HS-5 (cell line): ENCODE results near the gene CAPZA1.

Experiments used
- DNase-seq: peaks from one replicate; pipeline ENCODE4 v3.0.0-alpha.2; 2012; ENCODE audit warnings: low read depth

CAPZA1 gene

DNA sequence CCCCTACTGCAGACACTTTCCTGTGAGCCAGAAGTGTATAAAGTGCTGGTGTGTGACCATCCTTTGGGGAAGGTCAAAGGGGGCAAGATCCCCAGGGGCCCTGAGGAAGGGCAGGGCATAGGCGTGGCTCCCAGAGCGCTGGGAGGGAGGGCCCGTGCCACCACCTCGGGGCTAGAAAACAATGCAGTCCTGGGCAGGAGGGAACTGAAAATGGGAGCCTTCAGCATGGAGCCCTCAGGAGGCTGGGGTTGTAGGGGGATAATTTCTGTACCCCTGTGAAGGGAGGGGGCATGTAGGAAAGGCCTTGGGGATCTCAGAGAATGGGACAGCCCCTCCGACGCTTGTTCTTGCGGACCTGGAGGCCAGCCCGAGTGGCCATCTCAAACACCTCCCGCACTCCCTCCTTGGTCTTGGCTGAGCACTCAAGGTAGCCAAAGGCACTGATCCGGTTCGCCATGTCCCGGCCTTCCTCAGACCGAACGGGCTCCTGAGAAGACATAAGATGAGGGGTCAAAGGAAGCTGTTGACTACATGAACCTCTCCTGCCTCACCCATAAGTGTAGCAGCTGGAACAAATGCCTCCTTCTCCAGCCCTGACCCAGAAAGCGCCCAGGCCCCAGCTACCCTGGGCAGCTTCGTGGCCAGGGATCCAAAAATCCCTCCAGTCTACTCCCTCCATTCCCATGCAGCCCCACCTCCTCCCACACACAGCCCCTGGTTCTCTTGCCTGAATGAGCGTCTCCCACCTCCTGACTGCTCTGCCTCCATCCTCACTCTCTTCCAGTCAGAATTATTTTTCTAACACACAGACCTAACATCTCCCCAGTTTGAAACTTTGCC is 81.8 kb downstream of the CAPZA1 start:
- DNase-seq: no peak

DNA sequence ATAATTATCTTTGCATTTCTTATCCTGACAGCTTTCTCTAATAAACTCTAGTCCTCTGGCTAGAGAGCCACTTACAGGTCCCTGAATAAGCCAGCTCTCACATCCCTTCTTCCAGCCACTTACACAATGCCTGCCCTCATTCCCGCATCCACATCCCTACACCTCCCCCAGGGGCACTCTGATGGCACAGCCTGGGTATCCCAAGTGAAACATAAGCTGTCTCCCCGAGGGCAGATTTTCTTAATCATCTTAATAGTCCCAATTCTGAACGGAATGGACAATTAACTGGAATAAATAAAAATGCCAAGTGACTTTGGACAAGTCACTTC is 82.4 kb downstream of the CAPZA1 start:
- no peak for DNase-seq

DNA sequence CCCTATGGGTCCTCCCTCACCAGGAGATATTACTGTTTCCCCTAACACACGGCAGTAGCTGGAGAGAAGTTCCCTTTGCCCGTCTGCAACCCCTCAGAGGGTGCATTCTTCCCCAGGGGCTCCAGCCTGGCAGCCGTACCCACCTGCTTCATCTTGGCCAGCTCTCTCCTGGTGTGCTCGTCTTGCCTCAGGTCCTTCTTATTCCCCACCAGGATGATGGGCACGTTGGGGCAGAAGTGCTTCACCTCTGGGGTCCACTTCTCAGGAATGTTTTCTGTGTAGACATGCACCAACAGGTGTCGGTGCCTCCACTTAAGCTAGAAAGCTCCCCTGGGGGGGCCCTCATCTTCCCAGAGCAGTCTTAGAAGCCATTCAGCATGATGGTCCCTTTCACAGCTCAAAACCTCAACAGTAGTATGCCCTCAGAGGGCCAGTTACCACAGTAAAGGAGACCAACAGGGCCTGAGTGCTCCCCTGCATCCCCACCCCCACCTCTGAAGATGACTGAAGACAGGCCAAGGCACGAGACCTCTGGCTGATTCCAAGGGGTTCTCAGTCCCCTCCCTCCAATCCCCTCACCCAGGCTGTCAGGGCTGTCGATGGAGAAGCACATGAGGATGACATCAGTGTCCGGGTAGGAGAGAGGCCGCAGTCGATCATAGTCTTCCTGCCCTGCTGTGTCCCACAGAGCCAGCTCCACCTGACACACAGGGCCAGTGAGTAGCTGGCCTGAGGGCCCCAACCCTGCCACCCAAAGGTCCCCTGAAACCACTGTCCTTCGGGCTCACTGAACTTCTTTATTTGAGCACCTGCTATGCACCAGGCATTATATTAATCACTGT is 83.0 kb downstream of the CAPZA1 start:
- DNase-seq: no peak

DNA sequence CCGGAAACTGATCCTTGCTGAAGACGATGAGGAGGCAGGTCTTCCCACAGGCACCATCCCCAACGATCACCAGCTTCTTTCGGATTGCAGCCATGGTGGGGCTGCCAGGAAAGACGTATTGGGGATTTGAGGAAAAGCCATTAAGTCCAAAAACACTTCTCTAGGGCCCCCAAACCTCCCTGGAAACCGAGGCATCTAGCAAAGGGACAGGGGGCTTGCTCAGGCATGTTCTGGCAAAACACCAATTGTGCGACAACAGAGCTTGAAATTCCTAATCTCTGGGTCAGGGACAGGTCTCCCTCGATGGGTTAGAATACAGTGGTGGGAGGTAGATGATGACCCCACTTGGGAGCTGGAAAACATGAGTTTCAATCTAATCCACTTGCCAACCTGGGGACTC is 84.1 kb downstream of the CAPZA1 start:
- no peak for DNase-seq

DNA sequence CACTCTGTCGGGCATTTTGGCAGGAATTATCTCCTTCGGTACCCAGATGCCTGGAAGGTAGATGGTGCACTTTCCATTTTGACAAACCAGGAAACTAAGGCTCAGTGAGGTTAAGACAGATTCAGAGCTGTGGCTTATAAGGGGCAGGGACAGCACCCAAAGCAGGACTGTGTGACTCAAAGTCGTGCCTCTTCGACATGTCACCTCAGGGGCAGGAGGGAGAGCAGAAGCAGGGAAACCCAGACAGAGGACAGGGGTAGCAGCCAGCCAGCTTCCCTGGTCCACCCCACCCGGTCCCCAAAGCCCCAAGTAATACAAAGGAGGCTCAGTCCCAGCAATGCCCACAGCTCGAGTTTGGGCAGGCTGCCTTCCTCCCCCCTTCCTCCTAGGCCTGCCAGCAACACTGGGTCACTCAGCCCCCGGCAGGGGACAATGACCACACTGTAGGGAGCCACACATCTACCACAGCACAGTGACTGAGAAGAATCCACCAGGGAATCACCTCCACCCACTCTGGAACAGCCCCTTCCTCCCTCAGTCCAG is 84.8 kb downstream of the CAPZA1 start:
- no peak for DNase-seq

DNA sequence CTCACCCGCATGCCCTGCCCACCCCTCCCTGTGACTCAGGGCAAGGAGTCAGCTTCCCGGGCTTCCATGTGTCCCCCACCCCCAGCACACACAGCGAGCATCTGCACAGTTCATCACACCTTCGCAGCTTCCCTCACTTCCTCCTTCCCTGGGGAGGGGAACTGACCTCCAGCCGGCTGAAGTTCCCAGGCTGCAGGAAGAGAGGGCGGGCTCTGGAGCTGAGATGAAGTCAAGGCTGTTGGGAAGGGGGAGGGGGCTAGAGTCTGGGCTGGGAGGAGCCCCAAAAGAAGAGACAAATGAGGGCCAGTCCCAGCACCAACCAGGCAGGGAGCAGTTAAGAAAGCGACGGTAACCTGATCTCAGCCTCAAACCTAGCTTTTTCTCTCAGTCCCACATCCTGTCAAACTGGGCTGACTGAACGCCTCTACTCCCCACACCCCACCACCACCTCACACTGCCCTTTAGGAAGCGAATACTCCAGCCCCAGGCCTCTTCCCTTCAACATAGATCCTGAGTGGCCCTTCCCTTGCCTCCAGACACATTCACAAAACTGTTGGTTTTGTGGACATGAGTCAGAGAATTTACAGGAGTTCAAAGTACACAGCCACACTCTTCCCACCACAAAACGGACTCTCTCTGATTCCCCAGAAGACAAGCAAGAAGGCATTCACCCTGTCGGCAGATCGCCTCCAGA is 85.4 kb downstream of the CAPZA1 start:
- DNase-seq: peak; percentile 97

DNA sequence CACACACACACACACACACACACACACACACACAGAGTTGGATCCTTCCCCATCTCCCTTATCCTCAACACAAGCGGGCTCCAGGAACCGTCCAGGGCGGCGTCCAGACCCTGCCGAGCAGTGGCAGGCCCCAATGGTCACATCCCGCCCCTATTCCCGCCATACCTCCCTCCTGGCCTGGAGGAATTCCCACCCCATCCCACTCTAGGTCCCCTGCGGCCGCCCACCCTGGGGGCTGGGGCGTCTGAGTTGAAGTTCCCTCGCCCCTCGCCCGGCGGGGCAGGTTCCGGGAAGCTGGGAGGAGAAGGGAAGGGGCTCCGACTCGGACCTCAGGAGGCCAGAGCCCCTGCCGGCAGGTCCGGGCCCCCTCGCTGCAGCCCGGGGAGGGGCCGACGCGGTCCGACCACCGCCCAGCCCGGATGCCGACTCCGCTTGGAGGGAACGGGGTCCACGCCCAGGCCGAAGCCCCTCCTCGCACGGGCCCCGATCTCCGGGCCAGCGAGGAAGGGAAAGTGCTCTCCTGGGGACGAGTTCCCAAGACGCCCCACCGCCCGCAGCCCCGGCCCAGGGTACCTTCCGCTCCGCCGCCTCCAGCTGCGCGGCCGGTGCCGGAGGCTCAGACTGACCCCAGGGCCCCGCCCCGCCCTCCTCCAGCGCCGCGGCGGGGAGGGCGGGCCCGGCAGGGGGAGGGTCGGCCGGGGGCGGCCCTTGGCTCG is 87.0 kb downstream of the CAPZA1 start, which contains the start of gene RHOC:
Gene RHOC (minus strand): TSS at position 623 of the 716 bp plus-strand sequence. CDS start 3,328 bp downstream, outside the sequence.
- DNase-seq: no peak

DNA sequence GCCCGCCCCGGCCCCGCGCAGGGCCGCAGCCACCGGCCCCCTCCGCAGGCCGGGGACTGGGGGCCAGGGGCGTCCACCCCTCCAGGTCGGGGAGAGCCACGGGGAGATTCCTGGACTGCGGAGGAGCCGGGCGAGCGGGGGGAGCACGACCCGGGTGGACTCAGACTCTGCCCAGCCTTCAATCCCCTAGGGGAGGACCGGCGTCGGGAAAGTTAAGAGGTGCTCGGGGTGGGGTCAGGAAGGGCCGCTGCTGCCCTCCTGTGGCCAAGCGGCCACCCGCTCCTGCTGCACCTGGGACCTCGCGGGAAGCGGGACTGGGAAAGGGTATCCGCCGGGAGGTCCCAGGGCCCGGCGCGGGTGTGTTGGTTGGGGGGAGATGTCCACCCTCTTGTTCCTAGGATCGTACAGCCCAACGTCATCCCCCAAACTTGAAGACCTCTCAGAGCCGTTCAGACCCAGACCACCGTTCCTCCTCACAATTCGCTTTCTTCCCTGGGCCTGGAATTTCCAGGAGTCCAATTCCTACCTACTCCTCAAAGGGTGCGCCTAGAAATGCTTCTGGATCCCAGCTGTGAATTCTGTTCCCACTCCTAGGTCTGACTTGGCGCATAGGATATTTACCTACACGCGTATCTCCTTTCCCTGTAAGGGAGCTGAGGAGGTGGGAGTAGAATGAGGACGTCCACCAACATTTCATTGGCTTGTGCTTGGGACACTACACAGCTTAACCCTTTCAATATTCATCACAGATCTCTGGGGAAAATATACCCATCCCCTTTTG is 87.8 kb downstream of the CAPZA1 start:
- peak; percentile 67 for DNase-seq

DNA sequence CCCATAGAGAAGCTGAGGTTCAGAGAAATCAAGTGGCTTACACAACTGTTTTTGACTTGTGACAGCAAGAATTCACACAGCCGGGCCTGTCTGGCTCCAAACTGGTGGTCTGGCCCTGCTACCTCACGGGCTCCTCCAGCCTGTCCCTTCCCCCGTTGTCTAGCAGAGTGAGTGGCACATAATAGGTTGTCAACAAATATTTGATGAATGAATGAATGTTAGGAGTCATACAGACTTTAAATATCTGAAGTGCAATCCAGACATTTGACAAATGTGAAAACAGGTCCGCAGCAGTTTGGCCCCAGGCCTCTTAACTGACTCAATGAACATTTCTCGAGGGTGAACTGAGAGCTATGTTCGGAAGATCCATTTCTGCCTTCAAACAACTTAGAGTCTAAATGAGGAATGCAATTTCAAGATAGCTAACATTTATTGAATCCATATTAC is 88.4 kb downstream of the CAPZA1 start:
- no peak for DNase-seq

DNA sequence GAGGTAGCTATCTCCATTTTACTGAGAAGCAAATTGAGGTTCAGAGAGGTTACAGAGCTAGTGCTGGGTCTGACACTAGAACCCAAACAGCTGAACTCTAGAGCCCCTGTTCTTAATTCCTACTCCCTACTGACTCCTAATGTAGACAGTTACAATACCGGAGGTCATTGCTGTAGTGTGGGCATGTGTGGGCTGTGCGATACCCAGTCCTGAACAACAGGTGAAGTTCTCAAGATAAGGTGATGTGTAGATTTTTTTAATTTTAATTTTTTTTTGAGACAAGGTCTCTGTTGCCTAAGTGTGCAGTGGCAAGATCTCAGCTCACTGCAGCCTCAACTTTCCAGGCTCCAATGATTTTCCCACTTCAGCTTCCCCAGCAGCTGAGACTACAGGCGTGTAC is 88.9 kb downstream of the CAPZA1 start:
- DNase-seq: no peak

DNA sequence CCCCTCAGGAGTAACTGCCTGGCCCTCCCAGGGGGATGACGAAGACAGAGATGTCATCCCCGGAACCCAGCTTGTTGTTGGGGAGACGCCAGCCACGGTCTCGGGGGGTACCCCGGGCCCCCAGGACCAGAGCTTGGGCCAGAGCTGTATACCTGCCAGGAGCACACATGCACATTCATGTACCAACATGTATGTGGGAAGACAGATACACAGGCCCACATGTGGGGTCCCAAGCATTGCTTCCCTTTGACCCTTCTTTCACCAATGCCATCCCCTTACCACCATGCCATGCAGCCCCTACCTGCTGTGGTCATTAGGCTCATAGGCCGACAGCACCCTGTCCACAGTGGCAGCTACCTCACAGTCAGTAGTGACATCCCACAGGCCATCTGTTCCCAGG is 90.5 kb downstream of the CAPZA1 start:
- no peak for DNase-seq

DNA sequence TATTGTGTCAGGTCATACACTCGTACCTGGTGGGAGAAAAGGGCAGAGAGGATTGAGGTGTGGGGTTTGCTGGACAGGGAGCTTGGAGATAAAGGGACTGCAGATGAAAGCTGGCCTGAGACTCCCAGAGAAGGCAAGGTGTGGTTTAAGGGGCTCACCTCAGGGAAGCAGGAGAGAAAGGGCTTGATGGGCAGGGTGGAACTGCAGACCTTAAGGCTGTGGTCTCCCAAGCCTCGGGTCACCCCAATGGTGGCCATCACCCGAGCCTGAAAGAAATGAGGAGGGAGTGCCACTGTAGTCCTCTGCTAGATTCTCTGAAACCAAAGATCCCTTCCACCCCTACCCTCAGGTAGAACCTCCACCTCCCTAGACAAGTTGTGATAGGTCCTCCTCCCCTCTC is 91.0 kb downstream of the CAPZA1 start:
- no peak for DNase-seq

DNA sequence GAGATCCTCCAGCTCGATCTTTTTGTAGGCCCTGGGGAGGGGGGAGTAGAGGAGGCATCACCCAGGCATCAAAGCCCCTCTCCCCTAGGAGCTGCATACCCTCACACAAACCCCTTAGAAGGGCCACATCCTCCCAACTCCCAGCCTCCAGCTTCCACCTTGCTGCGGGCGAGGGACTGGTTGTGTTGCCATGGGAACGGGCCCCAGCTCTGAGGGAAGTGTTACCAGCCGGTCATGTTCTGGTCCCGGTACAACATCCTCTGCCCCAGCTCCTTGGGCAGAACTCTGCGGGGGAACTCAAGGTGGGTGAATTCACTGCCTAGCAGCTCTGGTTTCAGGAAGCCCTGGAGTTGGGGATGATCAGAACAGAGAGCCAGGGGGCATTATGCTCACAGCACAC is 91.4 kb downstream of the CAPZA1 start:
- DNase-seq: no peak

DNA sequence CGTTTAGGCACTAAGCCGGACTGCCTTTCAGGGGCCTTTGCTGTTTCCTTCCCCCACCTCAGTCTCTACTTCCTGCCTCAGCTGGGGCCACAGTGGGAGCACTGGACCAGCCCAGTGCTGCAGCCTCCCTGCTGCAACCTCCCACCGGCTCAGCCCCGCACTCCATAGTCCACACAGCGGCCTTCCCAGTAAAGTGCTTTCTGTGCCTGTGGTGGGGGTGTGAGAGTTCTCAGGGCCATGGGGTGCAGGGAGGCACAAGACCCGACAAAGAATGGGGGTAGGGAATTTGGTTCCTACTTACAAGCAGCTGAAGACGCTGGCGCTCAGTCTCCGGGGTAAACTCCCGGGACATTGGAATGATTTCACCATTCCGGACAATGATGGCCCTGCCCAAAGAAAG is 92.0 kb downstream of the CAPZA1 start:
- DNase-seq: no peak

DNA sequence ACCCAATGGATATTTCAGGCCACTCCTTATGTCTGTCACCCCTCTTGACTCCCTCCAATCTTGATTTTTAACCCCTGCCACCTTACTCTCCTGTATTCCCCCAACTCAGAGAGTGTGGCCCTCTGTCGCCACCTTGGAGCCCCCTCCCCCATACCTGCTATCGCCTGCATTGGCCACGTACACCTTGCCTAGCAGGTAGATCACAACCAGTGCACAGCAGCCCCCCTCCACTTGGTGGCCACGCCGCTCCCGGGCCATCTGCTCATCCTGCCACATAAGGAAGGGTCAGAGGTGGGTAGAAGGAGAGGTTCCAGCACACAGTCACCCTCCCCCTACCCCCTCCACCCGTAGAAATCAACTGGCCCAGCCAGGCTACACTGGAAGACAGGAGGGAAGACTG is 92.6 kb downstream of the CAPZA1 start:
- no peak for DNase-seq

DNA sequence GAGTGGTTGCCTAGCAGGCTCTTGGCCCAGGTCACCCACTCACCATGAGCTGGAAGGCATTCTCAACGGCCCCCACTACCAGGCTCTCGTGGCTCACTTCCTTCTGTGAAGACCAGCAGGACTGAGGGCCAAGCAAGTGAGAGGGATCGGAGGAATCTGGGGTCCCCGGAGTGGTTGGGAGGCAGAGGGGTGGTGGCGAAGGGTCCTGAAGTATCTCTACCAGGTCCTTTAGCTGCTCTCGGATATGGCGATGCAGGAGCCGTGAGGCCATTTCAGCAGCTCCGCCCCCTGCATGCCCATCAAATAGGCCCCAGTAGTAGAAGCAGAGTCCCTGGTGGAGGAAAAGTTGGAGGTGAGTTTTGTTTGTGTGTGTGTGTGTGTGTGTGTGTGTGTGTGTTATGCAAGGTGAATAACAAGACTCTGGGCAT is 93.1 kb downstream of the CAPZA1 start:
- DNase-seq: no peak

DNA sequence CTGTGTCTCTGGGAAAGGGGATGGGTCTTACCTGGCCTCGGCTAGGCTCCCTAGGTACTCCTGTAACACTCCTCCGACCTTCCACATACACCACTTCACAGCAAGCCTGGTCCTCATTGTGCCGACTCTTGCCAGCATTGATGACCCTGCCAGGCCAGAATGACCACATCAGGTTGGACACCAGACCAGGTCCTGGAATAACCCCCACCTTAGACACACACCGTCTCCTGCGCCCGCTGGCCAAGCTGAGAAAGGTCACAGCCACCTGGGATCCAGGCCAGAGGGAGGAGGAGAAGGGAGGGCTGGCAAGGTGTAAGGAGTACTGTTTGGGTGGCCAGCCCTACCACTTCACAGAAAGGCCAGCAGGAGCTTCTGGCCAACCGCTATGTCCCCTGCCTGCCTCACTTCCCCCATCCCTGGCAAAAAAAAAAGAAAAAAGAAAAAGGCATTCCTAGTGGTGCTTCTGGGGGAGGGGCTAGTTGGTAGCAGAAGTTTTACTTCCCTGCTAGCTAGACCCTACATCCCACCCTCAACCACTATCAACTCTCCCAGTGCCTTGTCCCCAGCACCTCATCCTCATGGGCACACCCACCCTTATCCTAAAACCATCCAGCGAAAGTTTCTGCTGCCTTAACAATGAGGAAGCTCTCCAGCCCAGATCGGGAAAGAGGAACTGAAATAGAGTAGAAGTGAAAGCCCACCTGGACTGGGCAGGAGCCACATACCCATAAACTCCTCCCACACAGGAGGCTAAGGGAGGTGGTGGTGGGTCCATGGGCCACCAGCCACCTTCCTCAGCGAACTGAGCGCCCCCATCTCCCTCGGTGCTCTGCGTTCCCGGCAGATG is 94.1 kb downstream of the CAPZA1 start:
- DNase-seq: no peak

DNA sequence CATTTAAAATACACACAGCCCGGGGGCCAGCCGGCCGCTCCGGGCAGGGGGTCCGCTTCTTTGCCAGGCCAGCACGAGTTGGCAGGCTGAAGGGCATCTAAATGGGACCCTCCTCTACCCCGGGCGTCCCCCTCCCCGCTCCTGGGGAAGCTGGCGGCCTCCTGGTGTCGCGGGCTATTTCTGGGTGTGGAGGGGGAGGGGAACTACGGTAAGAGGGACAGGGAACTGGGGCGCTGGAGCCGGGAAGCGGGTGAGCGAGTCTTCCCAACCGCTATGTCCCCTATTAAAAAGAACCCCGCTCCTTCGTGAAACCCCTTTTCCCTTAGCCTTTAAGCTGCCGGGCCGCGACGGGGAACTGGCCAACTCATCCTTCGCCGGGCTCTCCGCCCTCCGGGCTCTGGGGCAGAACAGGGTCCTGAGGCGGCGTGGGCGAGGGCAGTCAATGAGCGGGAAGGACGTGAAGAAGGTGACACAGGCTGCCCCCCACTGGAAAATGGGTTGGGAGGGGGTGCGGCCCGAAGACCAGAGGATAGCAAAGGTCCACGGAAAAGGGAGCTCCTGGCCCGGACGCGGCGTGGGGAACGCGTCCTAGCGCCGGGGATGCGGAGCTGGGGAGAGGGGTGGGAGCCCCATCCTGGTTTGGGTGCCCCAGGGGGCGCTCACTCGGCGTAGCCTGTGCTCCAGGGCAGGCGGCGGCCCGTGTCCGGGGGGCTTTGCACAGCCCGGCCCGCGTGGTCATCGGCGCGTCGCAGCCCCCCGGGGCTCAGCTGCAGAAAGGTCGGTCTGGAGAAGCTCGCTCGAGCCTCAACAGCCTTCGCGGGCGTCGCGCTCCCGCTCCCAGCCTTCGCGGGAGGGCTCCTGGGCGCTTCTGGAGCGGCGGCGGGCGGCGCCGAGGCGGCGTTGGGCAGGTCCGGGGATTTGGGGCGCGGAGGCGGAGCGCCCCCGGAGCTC is 95.0 kb downstream of the CAPZA1 start:
- DNase-seq: no peak
